Measurements from ENCODE around the gene ADH5. TPM values are rescaled to one million over a fixed set of nuclear protein-coding genes. Genes with fewer than 3 reads are reported as not detected.
"Not testable (repeated sequence)": the region's sequence is repeated elsewhere in the genome, so short reads cannot be mapped to it uniquely, and the experiment has no call there.

ADH5 gene
- 78.8 and 92.2 TPM in 2 replicates for total RNA-seq (2014; rRNA removed; shearing (Covaris generic))

- peak; percentile 82 for DNase-seq (ENCODE audit: low read depth)
Measured at GRCh38 chr4:99088481-99089365, at the start of gene ADH5. Gene ADH5 (minus strand): TSS chr4:99088788. CDS start chr4:99088700, 88 bp downstream.

GRCh38 chr4:99136329-99136728 is 47.7 kb upstream of the ADH5 start:
- no peak for DNase-seq (ENCODE audit: low read depth)

GRCh38 chr4:99135541-99136162 is 47.1 kb upstream of the ADH5 start:
- DNase-seq (ENCODE audit: low read depth) = no peak

- DNase-seq (ENCODE audit: low read depth) = no peak
Measured at GRCh38 chr4:99134586-99134985, 46.0 kb upstream of the ADH5 start.

- no peak for DNase-seq (ENCODE audit: low read depth)
Measured at GRCh38 chr4:99131378-99131777, 42.8 kb upstream of the ADH5 start.

- no peak for DNase-seq (ENCODE audit: low read depth)
Measured at GRCh38 chr4:99126376-99126775, 37.8 kb upstream of the ADH5 start.

- DNase-seq (ENCODE audit: low read depth) = no peak
Measured at GRCh38 chr4:99121008-99121407, 32.4 kb upstream of the ADH5 start.

- DNase-seq (ENCODE audit: low read depth) = no peak
Measured at GRCh38 chr4:99120501-99120900, 31.9 kb upstream of the ADH5 start.

GRCh38 chr4:99117876-99118693 is 29.5 kb upstream of the ADH5 start:
- DNase-seq (ENCODE audit: low read depth) = no peak

GRCh38 chr4:99117122-99117841 is 28.7 kb upstream of the ADH5 start:
- DNase-seq (ENCODE audit: low read depth) = not testable (repeated sequence)

GRCh38 chr4:99109286-99109685 is 20.7 kb upstream of the ADH5 start:
- DNase-seq (ENCODE audit: low read depth) = not testable (repeated sequence)

GRCh38 chr4:99104153-99104552 is 15.6 kb upstream of the ADH5 start:
- DNase-seq (ENCODE audit: low read depth) = no peak

- DNase-seq (ENCODE audit: low read depth) = no peak
Measured at GRCh38 chr4:99103166-99103565, 14.6 kb upstream of the ADH5 start.

GRCh38 chr4:99102634-99103033 is 14.0 kb upstream of the ADH5 start:
- peak; percentile 22 for DNase-seq (ENCODE audit: low read depth)

- DNase-seq (ENCODE audit: low read depth) = no peak
Measured at GRCh38 chr4:99100876-99101275, 12.3 kb upstream of the ADH5 start.

- DNase-seq (ENCODE audit: low read depth) = not testable (repeated sequence)
Measured at GRCh38 chr4:99099814-99100213, 11.2 kb upstream of the ADH5 start.

- DNase-seq (ENCODE audit: low read depth) = no peak
Measured at GRCh38 chr4:99099311-99099710, 10.7 kb upstream of the ADH5 start.

GRCh38 chr4:99091841-99092240 is 3.3 kb upstream of the ADH5 start:
- not testable (repeated sequence) for DNase-seq (ENCODE audit: low read depth)

GRCh38 chr4:99091216-99091575 is 2.6 kb upstream of the ADH5 start:
- no peak for DNase-seq (ENCODE audit: low read depth)

GRCh38 chr4:99090481-99091215 is 2.1 kb upstream of the ADH5 start:
- no peak for DNase-seq (ENCODE audit: low read depth)

- peak; percentile 11 for DNase-seq (ENCODE audit: low read depth)
Measured at GRCh38 chr4:99088023-99088449, 552 bp downstream of the ADH5 start.
